CD14-positive monocyte (primary cell): ENCODE results near the gene SLC25A52. TPM values are rescaled to one million over a fixed set of nuclear protein-coding genes. Genes with fewer than 3 reads are reported as not detected.

Source experiments
- DNase-seq, 3 donors: peaks; one replicate each; pipeline ENCODE4 v3.0.0-alpha.2; 2011 to 2022
- H2AFZ ChIP-seq: 2 replicates; pipeline ENCODE4 v1.6.0; 2012; ENCODE audit warnings: mild to moderate bottlenecking, low read depth, low read length, inconsistent platforms; ENCODE audit not compliant: insufficient read depth, poor library complexity, severe bottlenecking
- H3K27ac ChIP-seq, 2 donors: 1 replicate in 1 of 2; 2 replicates in 1 of 2; pipeline ENCODE4 v1.5.1; 2012 to 2013; ENCODE audit warnings: low read length in 2 of 2, control low read depth in 1 of 2, inconsistent platforms in 1 of 2, low read depth in 1 of 2, mild to moderate bottlenecking in 1 of 2
- H3K27me3 ChIP-seq, 2 donors: one replicate each; pipeline versions ENCODE4 v1.6.0 to v1.6.1; 2011 to 2013; ENCODE audit warnings: low read length in 2 of 2; ENCODE audit not compliant: control insufficient read depth in 2 of 2, insufficient read depth in 2 of 2
- H3K36me3 ChIP-seq, 2 donors: replicated peaks in 1 of 2; 1 replicate in 1 of 2; 2 replicates in 1 of 2; pipeline versions ENCODE4 v1.5.1 to v1.6.1; 2012 to 2013; ENCODE audit warnings: low read length in 2 of 2, control low read depth in 1 of 2, inconsistent platforms in 1 of 2, mild to moderate bottlenecking in 1 of 2; ENCODE audit not compliant: insufficient read depth in 2 of 2, control insufficient read depth in 1 of 2
- H3K4me1 ChIP-seq, 2 donors: 1 replicate in 1 of 2; 2 replicates in 1 of 2; pipeline versions ENCODE4 v1.5.1 to v1.6.1; 2012 to 2013; ENCODE audit warnings: low read length in 2 of 2, control low read depth in 1 of 2, inconsistent platforms in 1 of 2, mild to moderate bottlenecking in 1 of 2, moderate library complexity in 1 of 2; ENCODE audit not compliant: insufficient read depth in 2 of 2, control insufficient read depth in 1 of 2
- H3K4me2 ChIP-seq: replicated peaks from 2 replicates; pipeline ENCODE3; 2012; ENCODE audit warnings: low read length, moderate library complexity, mild to moderate bottlenecking; ENCODE audit not compliant: poor library complexity, severe bottlenecking; ENCODE audit errors: extremely low read depth
- H3K4me3 ChIP-seq, 3 experiments: fragments of 200-600 bp in 1 of 3; sonication (generic) in 1 of 3; replicated peaks in 1 of 3; 1 replicate in 2 of 3; 2 replicates in 1 of 3; pipeline ENCODE4 v1.5.1; 2011 to 2013; ENCODE audit warnings: low read length in 3 of 3, mild to moderate bottlenecking in 3 of 3, control low read depth in 2 of 3, low read depth in 2 of 3, inconsistent platforms in 1 of 3, moderate library complexity in 1 of 3
- H3K79me2 ChIP-seq: 2 replicates; pipeline ENCODE4 v1.6.0; 2012; ENCODE audit warnings: mild to moderate bottlenecking, control low read depth, inconsistent platforms, low read length, moderate library complexity; ENCODE audit not compliant: insufficient read depth
- H3K9ac ChIP-seq: 2 replicates; pipeline ENCODE4 v1.6.0; 2017; ENCODE audit warnings: low read length, mild to moderate bottlenecking; ENCODE audit not compliant: insufficient read depth, poor library complexity, severe bottlenecking
- H3K9me3 ChIP-seq, 2 donors: replicated peaks in 1 of 2; 1 replicate in 1 of 2; 2 replicates in 1 of 2; pipeline versions ENCODE4 v1.5.1 to v1.6.1; 2012 to 2013; ENCODE audit warnings: low read length in 2 of 2, control low read depth in 1 of 2; ENCODE audit not compliant: control insufficient read depth in 1 of 2, insufficient read depth in 1 of 2
- H4K20me1 ChIP-seq: 2 replicates; pipeline ENCODE4 v1.6.0; 2012; ENCODE audit warnings: mild to moderate bottlenecking, low read length, control low read depth, moderate library complexity; ENCODE audit not compliant: insufficient read depth
- H3K27ac Mint-ChIP-seq, 7 donors: one replicate each; pipeline ENCODE4 v1.8.0; 2020; ENCODE audit warnings: mild to moderate bottlenecking in 7 of 7, mixed read lengths in 7 of 7, moderate library complexity in 6 of 7, inconsistent platforms in 2 of 7
- H3K27me3 Mint-ChIP-seq, 3 donors: one replicate each; pipeline ENCODE4 v1.8.0; 2021 to 2022; ENCODE audit warnings: low read depth in 3 of 3, mild to moderate bottlenecking in 3 of 3, mixed read lengths in 3 of 3, moderate library complexity in 3 of 3, inconsistent platforms in 1 of 3
- H3K36me3 Mint-ChIP-seq, 2 donors: one replicate each; pipeline ENCODE4 v1.8.0; 2020; ENCODE audit warnings: mixed read lengths in 2 of 2, inconsistent platforms in 1 of 2, mild to moderate bottlenecking in 1 of 2
- H3K4me1 Mint-ChIP-seq: one replicate; pipeline ENCODE4 v1.8.0; 2020; ENCODE audit warnings: mild to moderate bottlenecking, mixed read lengths
- H3K4me3 Mint-ChIP-seq, 2 donors: one replicate each; pipeline ENCODE4 v1.8.0; 2020; ENCODE audit warnings: mild to moderate bottlenecking in 2 of 2, mixed read lengths in 2 of 2, moderate library complexity in 1 of 2
- H3K9me3 Mint-ChIP-seq, 7 donors: one replicate each; pipeline ENCODE4 v1.8.0; 2020 to 2022; ENCODE audit warnings: mixed read lengths in 7 of 7, mild to moderate bottlenecking in 6 of 7, moderate library complexity in 6 of 7, inconsistent platforms in 2 of 7
- CTCF ChIP-seq: fragments of 200-600 bp; IDR thresholded peaks from one replicate; pipeline ENCODE4 v1.8.0; 2022; ENCODE audit warnings: antibody characterized with exemption, mild to moderate bottlenecking
- WGBS: methylation state at CpG from one replicate; pipeline ENCODE4 v1.1.5; 2013; ENCODE audit warnings: missing lambda C conversion rate; ENCODE audit not compliant: insufficient coverage; 5-methylcytosine and 5-hydroxymethylcytosine counted together
- intact Hi-C, 2 donors: fragments of 100-400 bp; cut with micrococcal nuclease; formaldehyde crosslinking; loops; one replicate each; pipeline versions ENCODE4 v1.15.0 to v1.15.1; 2023
- polyA plus RNA-seq, 3 donors: library from polyadenylated mRNA; depleted of rRNA in 1 of 3; unstranded in 2 of 3; stranded (reverse) in 1 of 3; fragments of 300-500 nt in 2 of 3; fragments of >200 nt in 1 of 3; fragmentation: Illumina TruSeq in 2 of 3; gene quantifications; 1 replicate in 2 of 3; 2 replicates in 1 of 3; pipeline ENCODE4 v1.2.3, GENCODE V29; 2012 to 2021

SLC25A52 gene
- polyA plus RNA-seq, 3 donors: not detected

DNA sequence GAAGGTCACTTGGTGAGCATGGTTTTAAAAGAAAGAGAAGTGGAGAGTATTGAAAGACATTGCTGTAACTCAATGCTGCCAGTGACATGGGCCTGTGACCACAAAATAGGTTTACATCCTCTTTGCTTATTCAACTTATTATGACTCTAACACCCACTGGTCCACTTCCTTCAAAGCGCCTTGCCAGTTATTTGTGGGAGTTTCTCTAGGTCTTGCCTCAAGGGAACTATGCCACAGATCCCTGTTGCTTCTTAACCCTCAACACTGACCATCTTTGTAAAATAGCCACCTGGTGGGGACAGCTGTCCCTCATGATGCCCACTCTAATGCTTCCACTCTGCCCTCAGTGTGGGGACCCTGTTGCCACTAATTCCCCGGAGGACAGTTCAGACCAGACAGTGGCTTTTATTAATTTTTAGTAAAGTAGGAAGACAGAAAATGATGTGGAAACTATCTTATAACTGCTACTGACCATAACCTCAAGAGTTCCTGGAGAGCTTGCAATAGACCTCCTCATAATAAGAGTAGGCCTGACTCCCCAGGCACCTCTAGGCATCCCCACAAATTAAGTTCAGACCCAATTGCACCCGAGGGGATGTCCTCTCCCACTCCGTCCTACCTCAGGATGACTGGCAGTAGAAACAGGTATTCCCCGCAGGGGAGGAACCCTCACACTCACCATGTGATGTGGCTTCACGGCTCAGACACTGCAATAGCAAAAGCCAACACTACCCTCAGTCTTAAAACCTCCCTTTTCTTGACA lies 31.3 kb upstream of the SLC25A52 start:
- H2AFZ ChIP-seq: no peak overlapping the region
- no peaks in the 10 kb centered on the region for H3K27me3 ChIP-seq
- no peaks in the 10 kb centered on the region for H3K9me3 ChIP-seq
- H3K4me1 Mint-ChIP-seq: peaks cover 22% of the 10 kb centered on the region
- H3K4me2 ChIP-seq: no peak overlapping the region
- H3K4me1 ChIP-seq: peaks cover 15 to 27% of the 10 kb centered on the region in 2 donors
- DNase-seq: peak; percentile 39 to 53 (median 48)
- TF ChIP-seq CTCF: no peak
- H3K4me3 ChIP-seq: no peak overlapping the region
- WGBS: 85% methylated on average over 2 of the region's 6 CpGs
- H3K36me3 ChIP-seq: no peaks in the 10 kb centered on the region
- H3K36me3 Mint-ChIP-seq: no peaks in the 10 kb centered on the region
- H3K4me3 Mint-ChIP-seq: no peak overlapping the region
- no peaks in the 10 kb centered on the region for H3K79me2 ChIP-seq
- peak overlapping the region in 1 of 2 donors; percentile 37 for H3K27ac ChIP-seq
- H3K9me3 Mint-ChIP-seq: no peaks in the 10 kb centered on the region
- H3K9ac ChIP-seq: no peak overlapping the region
- H3K27ac Mint-ChIP-seq: peak overlapping the region; percentile 12 to 76 (median 55)
- peaks cover 0 to 3% (median 0%) of the 10 kb centered on the region in 3 donors for H3K27me3 Mint-ChIP-seq
- no peaks in the 10 kb centered on the region for H4K20me1 ChIP-seq
- intact Hi-C loops: no loop called here

GRCh38 chr18:31789409-31789808 lies 28.7 kb upstream of the SLC25A52 start:
- Histone ChIP-seq H3K4me1 (peaks cover 15 to 27% of the 10 kb centered on the region in 2 donors), H2AFZ (no peak overlapping the region)

More at GRCh38 chr18:31789409-31789808, 28.7 kb upstream of the SLC25A52 start:
- no peak overlapping the region for H3K4me2 ChIP-seq
- no peak overlapping the region for H3K4me3 Mint-ChIP-seq
- no peaks in the 10 kb centered on the region for H3K79me2 ChIP-seq
- no peak for TF ChIP-seq CTCF
- H3K4me3 ChIP-seq: no peak overlapping the region
- H3K9ac ChIP-seq: no peak overlapping the region
- H3K9me3 Mint-ChIP-seq: peaks cover 0 to 5% (median 0%) of the 10 kb centered on the region in 7 donors
- 96% methylated on average over 9 of the region's 10 CpGs for WGBS
- H3K36me3 Mint-ChIP-seq: no peaks in the 10 kb centered on the region
- no peaks in the 10 kb centered on the region for H3K27me3 ChIP-seq
- H4K20me1 ChIP-seq: no peaks in the 10 kb centered on the region
- DNase-seq: no peak
- peaks cover 0 to 4% (median 0%) of the 10 kb centered on the region in 3 donors for H3K27me3 Mint-ChIP-seq
- intact Hi-C loops: no loop called here
- no peak overlapping the region for H3K27ac ChIP-seq
- peaks cover 22% of the 10 kb centered on the region for H3K4me1 Mint-ChIP-seq
- H3K27ac Mint-ChIP-seq: no peak overlapping the region
- H3K9me3 ChIP-seq: no peaks in the 10 kb centered on the region
- no peaks in the 10 kb centered on the region for H3K36me3 ChIP-seq
